Measurements from ENCODE around the gene KLB. TPM values are rescaled to one million over a fixed set of nuclear protein-coding genes. Genes with fewer than 3 reads are reported as not detected.

The KLB gene
- total RNA-seq, 1 experiment from 2014 or later, result not detected

- H3K9me3 ChIP-seq (ENCODE audit: insufficient read depth, low read depth), result no peaks in the 10 kb centered on the region
- no peaks in the 10 kb centered on the region for H3K36me3 ChIP-seq (ENCODE audit: low read depth)
- no peaks in the 10 kb centered on the region for H3K79me2 ChIP-seq (ENCODE audit: low read depth)
- H3K9me2 ChIP-seq (ENCODE audit: insufficient read depth), result no peaks in the 10 kb centered on the region
- H3K27ac ChIP-seq, result no peak overlapping the region
- ChIA-PET CTCF (no interaction called here), POLR2A (ENCODE audit: unreplicated experiment) (no interaction called here)
- TF ChIP-seq CTCF (conservative IDR thresholded peaks at IDR 0.05), result no peak
- TF ChIP-seq EZH2 (IDR thresholded peaks at IDR 0.05; ENCODE audit: low read depth), result no peak
- intact Hi-C loops (cut with micrococcal nuclease; ENCODE audit: unreplicated experiment), result no loop called here
- H4K20me1 ChIP-seq (ENCODE audit: insufficient read depth), result no peaks in the 10 kb centered on the region
- no peaks in the 10 kb centered on the region for H3K27me3 ChIP-seq (ENCODE audit: insufficient read depth, low read depth)
- H2AFZ ChIP-seq, result no peak overlapping the region
- H3K4me2 ChIP-seq, result no peak overlapping the region
- no TSS peak for BruUV-seq (replicated peaks)
- no peaks in the 10 kb centered on the region for H3F3A ChIP-seq (ENCODE audit: insufficient read depth, low read depth)
- H3K4me3 ChIP-seq, result no peak overlapping the region
- DNase-seq, result no peak
- no peaks in the 10 kb centered on the region for H3K4me1 ChIP-seq (replicated peaks; ENCODE audit: insufficient read depth)
Observed at GRCh38 chr4:39426728-39427127, 20.0 kb downstream of the KLB start.

- no peak for TF ChIP-seq CTCF (conservative IDR thresholded peaks at IDR 0.05)
- no peak for TF ChIP-seq EZH2 (IDR thresholded peaks at IDR 0.05; ENCODE audit: low read depth)
- DNase-seq, result no peak
- H3K27ac ChIP-seq, result no peak overlapping the region
- H3K79me2 ChIP-seq (ENCODE audit: low read depth), result no peaks in the 10 kb centered on the region
- no TSS peak for BruUV-seq (replicated peaks)
- intact Hi-C loops (cut with micrococcal nuclease; ENCODE audit: unreplicated experiment), result no loop called here
- no peaks in the 10 kb centered on the region for H4K20me1 ChIP-seq (ENCODE audit: insufficient read depth)
- no peaks in the 10 kb centered on the region for H3K9me3 ChIP-seq (ENCODE audit: insufficient read depth, low read depth)
- H3K4me2 ChIP-seq, result no peak overlapping the region
- POLR2A ChIA-PET (ENCODE audit: unreplicated experiment), result no interaction called here
- H3K9me2 ChIP-seq (ENCODE audit: insufficient read depth), result no peaks in the 10 kb centered on the region
- H2AFZ ChIP-seq, result no peak overlapping the region
- no peaks in the 10 kb centered on the region for H3K4me1 ChIP-seq (replicated peaks; ENCODE audit: insufficient read depth)
- H3K27me3 ChIP-seq (ENCODE audit: insufficient read depth, low read depth), result no peaks in the 10 kb centered on the region
- H3K36me3 ChIP-seq (ENCODE audit: low read depth), result no peaks in the 10 kb centered on the region
- H3F3A ChIP-seq (ENCODE audit: insufficient read depth, low read depth), result no peaks in the 10 kb centered on the region
- CTCF ChIA-PET, result interaction anchor here (0.7 kb wide), 2 partner anchors 41 to 279 kb away, joined by 6 read pairs; no protein-coding TSS in a partner anchor
- no peak overlapping the region for H3K4me3 ChIP-seq
Observed at GRCh38 chr4:39427520-39428114, 20.9 kb downstream of the KLB start.

GRCh38 chr4:39429476-39430334 is 23.0 kb downstream of the KLB start:
- BruUV-seq (replicated peaks), result no TSS peak
- POLR2A ChIA-PET (ENCODE audit: unreplicated experiment), result no interaction called here

More at GRCh38 chr4:39429476-39430334, 23.0 kb downstream of the KLB start:
- Histone ChIP-seq H3K36me3 (ENCODE audit: low read depth) (no peaks in the 10 kb centered on the region), H3K4me1 (replicated peaks; ENCODE audit: insufficient read depth) (no peaks in the 10 kb centered on the region), H3K27ac (no peak overlapping the region), H4K20me1 (ENCODE audit: insufficient read depth) (no peaks in the 10 kb centered on the region), H3K27me3 (ENCODE audit: insufficient read depth, low read depth) (no peaks in the 10 kb centered on the region), H2AFZ (no peak overlapping the region), H3K4me2 (no peak overlapping the region), H3K9me2 (ENCODE audit: insufficient read depth) (no peaks in the 10 kb centered on the region), H3K9me3 (ENCODE audit: insufficient read depth, low read depth) (no peaks in the 10 kb centered on the region), H3F3A (ENCODE audit: insufficient read depth, low read depth) (no peaks in the 10 kb centered on the region), H3K4me3 (no peak overlapping the region), H3K79me2 (ENCODE audit: low read depth) (no peaks in the 10 kb centered on the region)
- CTCF ChIA-PET, result no interaction called here
- intact Hi-C loops (cut with micrococcal nuclease; ENCODE audit: unreplicated experiment), result no loop called here
- TF ChIP-seq CTCF (conservative IDR thresholded peaks at IDR 0.05) (no peak), EZH2 (IDR thresholded peaks at IDR 0.05; ENCODE audit: low read depth) (no peak)
- no peak for DNase-seq

Data from PC-9 (cell line).